ENCODE results near the gene FDX1.
"Not testable (repeated sequence)": the region's sequence is repeated elsewhere in the genome, so short reads cannot be mapped to it uniquely, and the experiment has no call there.

The FDX1 gene, protein sequence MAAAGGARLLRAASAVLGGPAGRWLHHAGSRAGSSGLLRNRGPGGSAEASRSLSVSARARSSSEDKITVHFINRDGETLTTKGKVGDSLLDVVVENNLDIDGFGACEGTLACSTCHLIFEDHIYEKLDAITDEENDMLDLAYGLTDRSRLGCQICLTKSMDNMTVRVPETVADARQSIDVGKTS

DNA sequence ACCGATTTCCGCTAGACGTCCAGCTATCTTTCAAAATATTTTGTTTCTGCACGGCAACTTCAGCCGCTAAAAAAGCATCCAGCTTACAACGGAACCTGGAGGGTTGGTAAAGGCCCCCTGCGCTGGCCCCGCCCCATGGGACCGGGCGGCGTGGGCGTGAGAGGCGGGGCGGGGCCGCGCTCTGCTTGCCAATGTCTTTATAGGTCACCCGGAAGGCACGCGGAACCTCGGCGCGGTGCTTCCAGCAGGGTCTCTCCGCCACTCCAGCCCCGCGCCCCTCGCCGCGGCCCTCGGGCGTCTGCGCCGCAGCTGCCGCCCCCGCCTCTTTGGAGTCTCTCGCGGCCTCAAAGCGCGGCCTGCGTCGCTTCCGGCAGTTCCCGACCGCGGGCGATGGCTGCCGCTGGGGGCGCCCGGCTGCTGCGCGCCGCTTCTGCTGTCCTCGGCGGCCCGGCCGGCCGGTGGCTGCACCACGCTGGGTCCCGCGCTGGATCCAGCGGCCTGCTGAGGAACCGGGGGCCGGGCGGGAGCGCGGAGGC lies at the start of gene FDX1:
Gene FDX1, plus strand, starts transcription at position 218 of the 536 bp plus-strand sequence. Its CDS starts 173 bp downstream, at position 391.
- peak; percentile 46 to 71 for DNase-seq (ENCODE audit: low read depth in 2 of 2)

DNA sequence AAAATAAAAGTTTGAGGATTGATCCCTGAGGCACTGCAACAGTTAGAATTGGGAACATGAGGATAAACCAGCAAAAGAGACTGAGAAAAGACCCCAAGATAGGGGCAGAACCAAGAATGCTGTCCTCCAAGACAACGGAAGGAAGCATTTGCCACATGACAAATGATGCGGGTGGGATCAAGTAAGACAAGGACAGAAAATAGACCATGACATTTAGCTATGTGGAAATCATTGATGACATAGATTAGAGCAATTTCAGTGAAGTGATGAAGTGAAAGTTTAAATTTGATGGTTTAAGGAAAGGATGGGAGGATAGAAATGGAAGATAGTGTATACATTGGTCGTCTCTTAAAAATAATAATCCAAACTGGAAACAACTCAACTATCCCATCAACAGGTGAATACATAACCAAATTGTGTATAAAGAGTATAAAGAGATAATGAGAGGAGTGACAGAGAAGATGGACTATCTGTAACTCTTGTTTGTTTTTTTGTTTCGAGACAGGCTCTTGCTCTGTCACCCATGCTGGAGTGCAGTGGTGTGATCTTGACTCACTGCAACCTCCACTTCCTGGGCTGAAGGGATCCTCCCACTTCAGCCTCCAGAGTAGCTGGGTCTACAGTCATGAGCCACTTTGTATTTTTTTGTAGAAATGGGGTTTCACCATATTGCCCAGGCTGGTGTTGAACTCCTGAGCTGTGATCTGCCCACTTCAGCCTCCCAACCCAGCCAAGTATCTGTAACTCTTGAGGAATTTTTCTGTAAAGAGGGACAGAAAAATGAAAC lies 48.7 kb upstream of the FDX1 start:
- no peak for DNase-seq (ENCODE audit: low read depth in 2 of 2)

DNA sequence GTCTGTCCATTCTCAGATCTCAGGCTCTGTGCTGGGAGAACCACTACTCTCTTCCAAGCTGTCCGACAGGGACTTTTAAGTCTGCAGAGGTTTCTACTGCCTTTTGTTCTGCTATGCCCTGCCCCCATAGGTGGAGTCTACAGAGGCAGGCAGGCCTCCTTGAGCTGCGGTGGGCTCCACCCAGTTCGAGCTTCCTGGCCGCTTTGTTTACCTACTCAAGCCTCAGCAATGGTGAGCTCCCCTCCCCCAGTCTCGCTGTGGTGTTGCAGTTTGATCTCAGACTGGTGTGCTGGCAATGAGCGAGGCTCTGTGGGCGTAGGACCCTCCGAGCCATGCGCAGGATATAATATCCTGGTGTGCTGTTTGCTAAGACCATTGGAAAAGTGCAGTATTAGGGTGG lies 41.5 kb upstream of the FDX1 start:
- not testable (repeated sequence) for DNase-seq (ENCODE audit: low read depth in 2 of 2)

DNA sequence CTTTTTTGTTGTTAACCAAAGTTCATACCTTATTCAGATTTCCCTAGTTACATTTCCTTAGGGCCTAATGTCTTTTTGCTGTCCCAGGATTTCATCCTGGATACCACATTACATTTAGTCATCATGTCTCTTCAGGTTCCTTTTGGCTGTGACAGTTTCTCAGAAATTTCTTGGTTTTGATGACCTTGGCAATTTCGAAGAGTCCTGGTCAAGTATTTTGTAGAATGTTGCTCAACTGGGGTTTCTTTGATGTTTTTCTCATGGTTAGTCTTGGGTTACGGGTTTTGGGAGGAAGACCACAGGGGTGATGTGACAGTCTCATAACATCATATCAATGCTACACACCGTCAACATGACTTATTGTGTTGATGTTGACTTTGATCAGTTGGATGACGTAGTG lies 39.8 kb upstream of the FDX1 start:
- no peak for DNase-seq (ENCODE audit: low read depth in 2 of 2)

DNA sequence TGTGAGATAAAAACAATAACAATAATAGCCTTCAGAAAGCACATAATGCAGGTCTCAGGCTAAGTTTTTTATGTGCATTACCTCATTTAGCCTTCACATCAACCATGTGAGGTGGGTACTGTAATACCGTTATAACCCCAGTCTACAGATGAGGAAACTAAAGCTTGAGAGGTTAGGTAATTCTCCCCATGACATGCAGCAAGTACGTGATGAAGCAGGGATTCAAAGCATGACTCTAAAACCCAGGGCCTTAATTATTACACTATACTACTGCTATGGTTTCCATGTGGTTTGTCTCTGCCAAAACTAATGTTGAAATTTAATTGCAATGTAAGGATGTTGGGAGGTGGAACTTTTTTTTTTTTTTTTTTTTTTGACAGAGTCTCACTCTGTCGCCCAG lies 37.7 kb upstream of the FDX1 start:
- DNase-seq (ENCODE audit: low read depth in 2 of 2), result no peak

DNA sequence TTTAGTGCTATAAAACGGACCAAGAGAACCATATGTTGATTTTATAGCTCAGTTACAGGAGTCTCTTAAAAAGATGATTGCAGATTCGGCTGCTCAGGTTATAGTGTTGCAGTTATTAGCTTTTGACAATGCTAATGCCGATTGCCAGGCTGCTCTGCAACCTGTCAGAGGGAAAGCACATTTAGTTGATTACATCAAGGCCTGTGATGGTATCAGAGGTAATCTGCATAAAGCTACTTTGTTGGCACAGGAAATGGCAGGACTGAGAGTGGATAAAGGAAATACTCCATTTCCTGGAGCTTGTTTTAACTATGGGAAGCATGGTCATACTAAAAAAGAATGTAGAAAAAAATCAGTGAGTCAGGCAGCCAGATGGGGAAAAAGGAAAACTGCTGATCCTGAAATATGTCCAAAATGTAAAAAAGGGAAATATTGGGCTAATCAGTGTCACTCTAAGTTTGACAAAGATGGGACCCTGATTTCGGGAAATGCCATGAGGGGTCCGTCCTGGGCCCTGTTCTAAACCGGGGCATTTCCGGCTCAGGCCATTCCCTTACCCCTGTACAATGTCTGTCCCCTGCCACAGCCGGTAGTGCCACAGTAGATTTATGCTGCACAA lies 32.0 kb upstream of the FDX1 start:
- DNase-seq (ENCODE audit: low read depth in 2 of 2), result not testable (repeated sequence)

DNA sequence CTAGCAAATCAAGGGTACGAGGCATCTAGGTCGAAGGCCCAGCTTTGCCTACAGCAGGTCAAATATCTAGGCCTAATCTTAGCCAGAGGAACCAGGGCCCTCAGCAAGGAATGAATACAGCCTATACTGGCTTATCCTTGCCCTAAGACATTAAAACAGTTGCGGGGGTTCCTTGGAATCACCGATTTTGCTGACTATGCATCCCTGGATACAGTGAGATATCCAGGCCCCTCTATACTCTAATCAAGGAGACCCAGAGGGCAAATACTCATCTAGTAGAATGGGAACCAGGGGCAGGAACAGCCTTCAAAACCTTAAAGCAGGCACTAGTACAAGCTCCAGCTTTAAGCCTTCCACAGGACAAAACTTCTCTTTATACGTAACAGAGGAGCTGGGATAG lies 26.2 kb upstream of the FDX1 start:
- DNase-seq (ENCODE audit: low read depth in 2 of 2), result not testable (repeated sequence)

DNA sequence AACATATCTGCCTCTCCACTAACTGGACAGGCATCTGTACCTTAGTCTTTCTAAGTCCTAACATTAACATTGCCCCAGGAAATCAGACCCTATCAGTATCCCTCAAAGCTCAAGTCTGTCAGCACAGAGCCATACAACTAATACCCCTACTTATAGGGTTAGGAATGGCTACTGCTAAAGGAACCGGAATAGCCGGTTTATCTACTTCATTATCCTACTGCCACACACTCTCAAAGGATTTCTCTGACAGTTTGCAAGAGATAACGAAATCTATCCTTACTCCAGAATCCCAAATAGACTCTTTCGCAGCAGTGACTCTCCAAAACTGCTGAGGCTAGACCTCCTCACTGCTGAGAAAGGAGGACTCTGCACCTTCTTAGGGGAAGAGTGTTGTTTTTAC lies 24.1 kb upstream of the FDX1 start:
- DNase-seq (ENCODE audit: low read depth in 2 of 2), result not testable (repeated sequence)

DNA sequence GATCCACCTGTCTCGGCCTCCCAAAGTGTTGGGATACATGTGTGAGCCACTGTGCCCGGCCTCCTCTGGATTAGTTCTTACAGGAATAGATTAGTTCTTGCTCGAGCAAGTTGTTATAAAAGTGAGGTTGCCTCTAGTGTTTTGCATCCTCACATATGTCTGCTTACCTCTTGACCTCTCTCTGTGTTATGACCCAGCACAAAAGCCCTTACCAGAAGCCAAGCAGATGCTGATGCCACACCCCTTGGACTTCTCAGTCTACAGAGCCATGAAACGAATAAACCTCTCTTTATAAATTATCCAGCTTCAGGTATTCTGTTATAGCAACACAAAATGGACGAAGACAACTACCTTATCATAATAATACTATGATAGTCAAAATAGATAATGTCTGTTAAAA lies 22.4 kb upstream of the FDX1 start:
- no peak for DNase-seq (ENCODE audit: low read depth in 2 of 2)

DNA sequence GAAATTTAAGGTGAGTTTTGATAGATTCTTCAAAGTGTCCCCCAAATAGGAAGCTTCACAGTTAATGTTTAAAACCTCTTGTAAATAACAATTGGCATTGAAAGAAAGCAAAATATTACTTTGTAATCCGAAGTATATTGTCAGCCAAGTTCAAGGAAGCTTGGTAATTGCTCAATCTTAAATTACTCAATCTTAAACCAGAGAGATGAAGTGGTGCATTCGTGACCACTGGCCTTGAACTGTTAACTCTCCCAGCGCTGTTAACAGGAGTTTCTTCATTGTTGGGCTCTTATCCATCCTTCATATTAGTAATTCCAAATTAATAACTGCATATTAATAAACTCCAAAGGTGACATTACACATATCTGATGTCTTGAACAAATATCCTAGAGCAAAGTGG lies 20.6 kb upstream of the FDX1 start:
- DNase-seq (ENCODE audit: low read depth in 2 of 2), result no peak

DNA sequence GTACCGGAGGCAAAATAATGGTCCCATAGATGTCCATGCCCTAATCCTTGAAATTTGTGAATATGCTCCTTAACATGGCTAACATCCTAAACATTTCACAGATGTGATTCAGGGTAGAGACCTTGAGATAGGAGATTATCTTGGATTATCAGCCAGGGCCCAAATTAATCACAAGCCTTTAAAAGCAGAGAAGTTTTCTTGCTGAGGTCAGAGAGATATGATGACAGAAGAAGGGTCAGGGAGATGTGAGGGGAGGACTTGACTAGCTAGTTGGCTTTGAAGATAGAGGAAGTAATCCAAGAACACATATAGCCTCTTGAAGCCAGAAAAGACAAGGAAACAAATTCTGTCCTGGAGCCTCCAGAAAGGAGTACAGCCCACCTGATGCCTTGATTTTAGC lies 19.1 kb upstream of the FDX1 start:
- DNase-seq (ENCODE audit: low read depth in 2 of 2), result no peak

DNA sequence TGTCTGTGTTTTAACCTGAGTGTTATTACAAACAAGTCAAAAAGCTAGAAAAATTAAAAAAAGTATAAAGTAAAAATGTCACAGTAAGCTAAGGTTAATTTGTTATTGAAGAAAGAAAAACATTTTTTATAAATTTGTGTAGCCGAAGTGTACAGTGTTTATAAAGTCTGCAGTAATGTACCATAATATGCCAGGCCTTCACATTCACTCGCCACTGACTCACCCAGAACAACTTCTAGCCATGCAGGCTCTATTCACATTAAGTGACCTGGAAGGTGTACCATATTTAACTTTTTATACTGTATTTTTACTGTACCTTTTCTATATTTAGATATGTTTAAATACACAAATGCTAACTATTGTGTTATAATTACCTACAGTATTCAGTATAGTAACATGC lies 14.7 kb upstream of the FDX1 start:
- DNase-seq (ENCODE audit: low read depth in 2 of 2), result no peak

DNA sequence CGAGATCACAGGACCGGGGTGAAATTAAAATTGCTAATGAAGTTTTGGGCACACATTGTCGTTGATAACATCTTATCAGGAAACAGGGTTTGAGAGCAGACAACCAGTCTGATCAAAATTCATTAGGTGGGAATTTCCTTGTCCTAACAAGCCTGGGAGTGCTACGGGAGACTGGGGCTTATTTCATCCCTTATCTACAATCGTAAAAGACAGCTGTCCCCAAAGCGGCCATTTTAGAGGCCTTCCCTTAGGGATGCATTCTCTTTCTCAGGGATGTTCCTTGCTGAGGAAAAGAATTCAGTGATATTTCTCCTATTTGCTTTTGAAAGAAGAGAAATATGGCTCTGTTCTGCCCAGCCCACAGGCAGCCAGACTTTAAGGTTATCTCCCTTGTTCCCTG lies 8.1 kb upstream of the FDX1 start:
- DNase-seq (ENCODE audit: low read depth in 2 of 2), result not testable (repeated sequence)

DNA sequence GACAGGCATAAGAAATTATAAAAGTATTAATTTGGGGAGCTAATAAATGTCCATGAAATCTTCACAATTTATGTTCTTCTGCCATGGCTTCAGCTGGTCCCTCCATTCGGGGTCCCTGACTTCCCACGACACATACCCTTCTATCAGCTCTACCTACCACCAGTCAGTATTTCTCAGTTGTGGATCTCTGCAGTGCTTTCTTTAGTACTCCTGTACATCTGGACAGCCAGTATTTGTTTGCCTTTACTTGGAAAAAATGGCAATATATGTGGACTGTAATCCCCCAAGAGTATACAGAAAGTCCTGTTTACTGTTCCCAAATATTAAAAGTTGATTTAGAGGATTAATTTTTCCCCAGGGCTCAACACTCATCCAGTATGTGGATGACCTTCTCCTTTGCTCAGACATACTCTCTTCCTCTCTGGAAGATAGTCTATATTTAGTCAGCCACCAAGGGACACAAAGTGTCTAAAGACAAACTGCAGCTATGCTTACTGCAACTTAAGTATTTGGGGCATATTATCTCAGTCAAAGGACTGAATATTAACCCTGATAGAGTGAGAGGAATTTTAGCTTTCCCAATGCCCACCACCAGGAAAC lies 7.3 kb upstream of the FDX1 start:
- no peak for DNase-seq (ENCODE audit: low read depth in 2 of 2)

DNA sequence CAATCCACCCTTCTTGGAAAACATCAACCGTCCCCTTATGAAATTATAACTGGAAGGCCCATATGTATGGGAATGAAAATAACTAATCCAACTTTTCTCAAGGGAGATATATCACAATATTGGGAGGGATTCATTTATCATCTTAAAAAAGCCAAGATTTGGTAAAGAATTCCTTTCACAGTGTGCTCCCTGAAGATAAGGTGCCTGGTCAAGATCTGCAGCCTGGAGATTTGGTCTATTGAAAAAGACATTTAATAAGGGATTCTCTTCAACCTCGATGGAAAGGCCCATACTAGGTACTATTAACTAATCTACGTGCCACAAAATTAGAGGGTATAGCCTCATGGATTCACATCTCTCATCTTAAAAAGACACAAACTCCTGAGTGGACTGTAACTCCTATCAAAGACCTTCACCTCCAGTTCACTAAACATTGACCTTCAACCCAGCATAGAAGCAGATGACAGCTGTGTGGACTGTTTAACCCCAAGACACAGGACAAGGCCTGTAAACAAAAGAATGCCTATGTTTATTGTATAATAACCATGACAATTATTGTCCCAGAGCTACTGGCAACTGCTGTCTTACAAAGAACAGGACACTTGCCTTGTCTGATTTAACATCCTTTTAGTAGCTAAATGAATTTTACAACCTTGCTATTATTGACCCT lies 4.8 kb upstream of the FDX1 start:
- DNase-seq (ENCODE audit: low read depth in 2 of 2), result no peak

DNA sequence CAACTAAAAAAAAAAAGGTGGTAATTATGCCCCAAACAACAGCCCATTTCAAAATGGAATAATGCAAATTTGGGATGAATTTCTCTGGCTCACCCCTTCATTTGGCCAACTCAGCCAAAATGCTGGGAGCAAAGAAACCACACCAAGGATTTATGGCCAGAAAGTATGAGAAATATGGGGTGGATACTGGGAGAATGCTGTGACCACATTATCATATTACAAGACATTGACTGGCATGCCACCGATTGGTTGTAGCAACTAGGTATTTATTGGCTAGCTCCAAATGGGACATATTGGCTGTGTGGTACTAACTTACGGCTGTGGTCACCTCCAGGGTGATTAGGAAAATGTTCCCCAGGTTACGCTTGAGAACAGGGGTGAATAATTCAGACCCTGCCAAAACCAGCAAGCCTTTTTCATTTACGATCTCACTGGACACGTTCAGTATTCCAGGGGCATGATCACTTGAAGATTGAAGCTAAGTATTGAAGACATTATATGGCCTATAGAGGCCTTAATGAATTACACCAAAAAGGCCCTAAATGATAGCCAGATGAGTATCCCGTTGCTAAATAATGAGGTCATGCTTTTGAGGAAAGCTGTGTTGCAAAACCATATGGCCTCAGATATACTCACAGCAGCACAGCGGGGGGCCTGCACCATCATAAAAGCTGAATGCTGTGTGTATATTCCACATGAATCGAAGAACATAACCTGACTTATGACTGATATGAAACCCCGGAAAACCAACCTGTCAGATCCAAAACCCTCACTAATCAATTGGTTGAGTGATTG lies 3.8 kb upstream of the FDX1 start:
- DNase-seq (ENCODE audit: low read depth in 2 of 2), result no peak

DNA sequence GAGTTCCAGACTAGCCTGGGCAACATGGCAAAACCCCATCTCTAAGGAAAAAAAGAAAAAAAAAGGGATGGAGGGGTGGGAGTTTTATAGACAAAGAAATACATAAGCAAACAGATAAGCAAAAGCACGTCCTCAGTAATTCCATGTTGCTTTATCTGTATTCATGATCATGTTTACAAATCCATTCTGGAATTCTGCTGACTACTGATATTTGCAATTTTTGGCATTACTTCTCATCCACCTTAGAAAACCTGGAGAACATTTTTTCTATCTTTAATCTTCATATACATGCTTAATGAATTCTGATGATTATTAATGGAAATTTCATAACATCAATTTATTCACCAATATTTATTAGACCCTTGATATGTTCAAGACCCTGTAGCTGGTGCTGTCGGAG lies 1.7 kb upstream of the FDX1 start:
- no peak for DNase-seq (ENCODE audit: low read depth in 2 of 2)

DNA sequence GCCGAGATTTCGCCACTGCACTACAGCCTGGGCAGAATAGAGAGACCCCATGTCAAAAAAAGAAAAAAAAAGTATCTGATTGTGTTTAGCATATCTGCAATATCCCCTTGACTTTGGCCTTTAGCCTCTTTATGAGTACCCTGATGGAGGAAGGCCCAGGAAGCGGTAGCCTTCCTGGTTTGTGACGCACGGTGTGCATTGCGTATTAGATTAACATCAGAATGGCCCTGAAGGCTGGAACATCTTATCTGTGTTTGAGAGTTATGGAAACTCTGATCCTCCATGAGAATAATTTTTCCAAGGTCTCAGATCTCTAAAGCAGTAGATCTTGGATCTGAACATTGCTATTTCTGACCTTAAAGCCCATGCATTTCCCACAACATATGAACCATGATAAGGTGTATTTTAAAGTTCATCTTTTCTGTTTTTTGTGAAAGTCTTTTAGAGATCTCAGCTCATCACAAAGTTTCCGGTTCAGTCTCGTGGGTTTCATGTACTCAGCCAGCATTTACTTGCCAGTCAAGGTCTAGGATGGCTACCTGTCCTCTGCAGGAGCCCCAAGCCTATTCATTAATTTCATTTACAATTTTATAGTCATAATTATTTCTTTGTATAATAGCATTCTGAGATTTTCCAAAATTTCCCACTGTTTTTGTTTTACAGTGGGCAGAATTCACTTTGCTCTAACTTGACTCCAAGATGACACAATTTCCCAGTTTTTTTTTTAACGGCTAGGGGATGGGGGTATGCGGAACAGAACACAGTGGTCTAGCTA lies 605 bp upstream of the FDX1 start:
- no peak for DNase-seq (ENCODE audit: low read depth in 2 of 2)

DNA sequence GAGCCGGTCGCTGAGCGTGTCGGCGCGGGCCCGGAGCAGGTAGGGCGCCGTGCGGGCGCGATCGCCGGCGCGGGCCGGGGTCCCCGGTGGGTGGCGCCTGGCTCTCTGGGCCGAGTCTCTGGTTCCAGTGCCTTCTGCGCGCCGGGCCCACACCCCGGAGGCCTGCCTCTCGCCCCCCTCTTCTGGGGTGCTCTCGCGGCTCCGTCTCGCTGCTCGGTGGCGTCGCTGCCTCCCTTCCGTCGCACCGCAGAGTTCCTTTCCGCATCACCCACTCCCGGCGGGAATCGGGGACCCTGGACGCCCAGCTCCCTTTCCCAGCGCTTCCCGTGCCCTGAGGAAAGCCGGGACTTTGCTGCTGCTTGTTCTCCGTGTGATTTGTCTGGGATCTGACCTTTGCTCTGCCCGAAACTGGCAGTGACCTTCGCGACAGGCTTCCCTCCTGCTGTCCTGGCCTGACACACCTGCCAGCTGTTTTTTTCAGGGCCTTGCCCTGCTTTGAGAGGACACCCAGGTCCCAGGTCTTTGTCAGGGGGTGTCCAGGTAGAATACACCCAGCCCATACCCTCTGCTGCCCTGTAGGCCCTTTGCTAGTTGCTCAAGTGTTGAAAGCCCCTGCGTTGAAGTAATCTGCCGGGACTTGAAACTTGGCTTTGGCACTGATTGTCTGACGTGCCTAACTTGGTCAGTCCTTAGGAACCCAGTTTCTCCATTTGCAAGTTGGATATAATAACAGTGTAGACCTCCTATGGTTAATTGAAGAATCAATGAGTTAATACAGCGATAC lies 711 bp downstream of the FDX1 start:
- no peak for DNase-seq (ENCODE audit: low read depth in 2 of 2)
